Panc1 (cell line): ENCODE measurements around the gene RAB21. TPM values are rescaled to one million over a fixed set of nuclear protein-coding genes. Genes with fewer than 3 reads are reported as not detected.

Experiments
- ATAC-seq: fragments of 200-7000 bp; cut with Tn5 transposase; 2 replicates; pipeline ENCODE4 v1.9.1; 2020; ENCODE audit warnings: mild to moderate bottlenecking, moderate library complexity
- BruUV-seq: library from RNA; stranded (reverse); fragments of 400-500 nt; replicated peaks from 2 replicates; lab custom pipeline; 2021; lab: Mats Ljungman, UMichigan
- CTCF ChIA-PET: fragments of 300-600 bp; sonication (Branson Sonifier 250); formaldehyde crosslinking; loops from one replicate; lab custom pipeline; 2022; ENCODE audit warnings: antibody characterized with exemption; lab: Charles Lee
- POLR2A ChIA-PET: fragments of 300-600 bp; sonication (Branson Sonifier 250); formaldehyde crosslinking; loops from one replicate; lab custom pipeline; 2022; ENCODE audit warnings: antibody characterized with exemption; lab: Charles Lee
- DNase-seq: peaks from one replicate; pipeline ENCODE4 v3.0.0-alpha.2; 2010; ENCODE audit warnings: low read depth, low spot score
- H3K27ac ChIP-seq: 2 replicates; pipeline ENCODE4 v1.5.1; 2011; ENCODE audit warnings: mild to moderate bottlenecking, low read length, inconsistent platforms
- H3K27me3 ChIP-seq: fragments of 200-500 bp; sonication (Bioruptor generic); 2 replicates; pipeline ENCODE4 v1.6.0; 2014; ENCODE audit warnings: low read length, inconsistent platforms; ENCODE audit not compliant: control insufficient read depth, insufficient read depth
- H3K36me3 ChIP-seq: fragments of 200-500 bp; sonication (Bioruptor generic); 2 replicates; pipeline ENCODE4 v1.5.1; 2014; ENCODE audit warnings: inconsistent platforms, mild to moderate bottlenecking, low read length, moderate library complexity; ENCODE audit not compliant: control insufficient read depth, insufficient read depth
- H3K4me1 ChIP-seq: 2 replicates; pipeline ENCODE4 v1.5.1; 2011; ENCODE audit warnings: inconsistent platforms, mild to moderate bottlenecking, low read length, moderate library complexity; ENCODE audit not compliant: control insufficient read depth, insufficient read depth
- H3K4me3 ChIP-seq, 2 experiments: 2 replicates each; pipeline ENCODE4 v1.5.1; 2011 to 2012; ENCODE audit warnings: low read depth in 2 of 2, low read length in 2 of 2, mild to moderate bottlenecking in 2 of 2, inconsistent platforms in 1 of 2, moderate library complexity in 1 of 2
- H3K9me3 ChIP-seq: fragments of 200-500 bp; sonication (Bioruptor generic); 2 replicates; pipeline ENCODE4 v1.5.1; 2014; ENCODE audit warnings: low read depth, mild to moderate bottlenecking, inconsistent platforms, low read length, moderate library complexity; ENCODE audit not compliant: control insufficient read depth, insufficient read depth
- POLR2AphosphoS5 ChIP-seq: IDR thresholded peaks from 2 replicates; pipeline ENCODE4 v1.6.1; 2012; ENCODE audit warnings: mild to moderate bottlenecking, low read depth, low read length, moderate library complexity
- SIN3A ChIP-seq: IDR thresholded peaks from 2 replicates; pipeline ENCODE4 v1.6.1; 2012; ENCODE audit warnings: low read depth, mild to moderate bottlenecking, low read length, moderate library complexity, borderline replicate concordance; ENCODE audit not compliant: insufficient read depth
- TCF7L2 ChIP-seq: IDR thresholded peaks from 2 replicates; pipeline ENCODE4 v1.6.1; 2011; ENCODE audit warnings: mild to moderate bottlenecking, low read depth, low read length, inconsistent platforms
- in situ Hi-C: cut with HindIII; loops from 2 replicates; pipeline ENCODE4 v1.10.0; 2016; ENCODE audit warnings: low sequenced_read_pairs, low pct_unique_long_range_greater_than_20kb
- intact Hi-C: fragments of 100-400 bp; cut with micrococcal nuclease; formaldehyde crosslinking; loops from one replicate; pipeline ENCODE4 v1.10.0; 2022; ENCODE audit not compliant: unreplicated experiment
- total RNA-seq: library from RNA; stranded (reverse); gene quantifications from one replicate; pipeline ENCODE4 v1.2.1, GENCODE V29; 2021; ENCODE audit not compliant: unreplicated experiment
- TF ChIP-seq, protein P1 (sequence below), 2 experiments: IDR thresholded peaks; 2 replicates each; pipeline ENCODE4 v1.6.1; 2011 to 2012; ENCODE audit warnings: low read depth in 2 of 2, control low read depth in 1 of 2, low read length in 1 of 2, mild to moderate bottlenecking in 1 of 2, moderate library complexity in 1 of 2; ENCODE audit not compliant: insufficient read depth in 1 of 2
- TF ChIP-seq, protein P2 (sequence below): fragments of 450-650 bp; IDR thresholded peaks from 2 replicates; pipeline ENCODE4 v1.5.1; 2017; ENCODE audit warnings: mild to moderate bottlenecking

RAB21 gene
- total RNA-seq, 1 experiment from 2014 or later: 57.2 TPM

GRCh38 chr12:71828813-71829212 is 74.2 kb downstream of the RAB21 start:
- BruUV-seq: no TSS peak
- in situ Hi-C loops: no loop called here

GRCh38 chr12:71837356-71837755 is 82.7 kb downstream of the RAB21 start:
- POLR2A ChIA-PET: no interaction called here
- intact Hi-C loops: no loop called here
- DNase-seq (no peak), ATAC-seq (no peak)
- Histone ChIP-seq H3K4me1 (peaks cover 18% of the 10 kb centered on the region), H3K27me3 (no peaks in the 10 kb centered on the region), H3K4me3 (no peak overlapping the region), H3K36me3 (no peaks in the 10 kb centered on the region; the same call in 1 of the 2 replicates), H3K27ac (no peak overlapping the region), H3K9me3 (no peaks in the 10 kb centered on the region)
- in situ Hi-C loops: no loop called here
- TF ChIP-seq, protein P1, sequence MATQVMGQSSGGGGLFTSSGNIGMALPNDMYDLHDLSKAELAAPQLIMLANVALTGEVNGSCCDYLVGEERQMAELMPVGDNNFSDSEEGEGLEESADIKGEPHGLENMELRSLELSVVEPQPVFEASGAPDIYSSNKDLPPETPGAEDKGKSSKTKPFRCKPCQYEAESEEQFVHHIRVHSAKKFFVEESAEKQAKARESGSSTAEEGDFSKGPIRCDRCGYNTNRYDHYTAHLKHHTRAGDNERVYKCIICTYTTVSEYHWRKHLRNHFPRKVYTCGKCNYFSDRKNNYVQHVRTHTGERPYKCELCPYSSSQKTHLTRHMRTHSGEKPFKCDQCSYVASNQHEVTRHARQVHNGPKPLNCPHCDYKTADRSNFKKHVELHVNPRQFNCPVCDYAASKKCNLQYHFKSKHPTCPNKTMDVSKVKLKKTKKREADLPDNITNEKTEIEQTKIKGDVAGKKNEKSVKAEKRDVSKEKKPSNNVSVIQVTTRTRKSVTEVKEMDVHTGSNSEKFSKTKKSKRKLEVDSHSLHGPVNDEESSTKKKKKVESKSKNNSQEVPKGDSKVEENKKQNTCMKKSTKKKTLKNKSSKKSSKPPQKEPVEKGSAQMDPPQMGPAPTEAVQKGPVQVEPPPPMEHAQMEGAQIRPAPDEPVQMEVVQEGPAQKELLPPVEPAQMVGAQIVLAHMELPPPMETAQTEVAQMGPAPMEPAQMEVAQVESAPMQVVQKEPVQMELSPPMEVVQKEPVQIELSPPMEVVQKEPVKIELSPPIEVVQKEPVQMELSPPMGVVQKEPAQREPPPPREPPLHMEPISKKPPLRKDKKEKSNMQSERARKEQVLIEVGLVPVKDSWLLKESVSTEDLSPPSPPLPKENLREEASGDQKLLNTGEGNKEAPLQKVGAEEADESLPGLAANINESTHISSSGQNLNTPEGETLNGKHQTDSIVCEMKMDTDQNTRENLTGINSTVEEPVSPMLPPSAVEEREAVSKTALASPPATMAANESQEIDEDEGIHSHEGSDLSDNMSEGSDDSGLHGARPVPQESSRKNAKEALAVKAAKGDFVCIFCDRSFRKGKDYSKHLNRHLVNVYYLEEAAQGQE (IDR thresholded peaks at IDR 0.05; ENCODE audit: insufficient read depth in 1 of 2, low read depth in 2 of 2, low read length in 1 of 2): no peak
- TF ChIP-seq, protein P2, sequence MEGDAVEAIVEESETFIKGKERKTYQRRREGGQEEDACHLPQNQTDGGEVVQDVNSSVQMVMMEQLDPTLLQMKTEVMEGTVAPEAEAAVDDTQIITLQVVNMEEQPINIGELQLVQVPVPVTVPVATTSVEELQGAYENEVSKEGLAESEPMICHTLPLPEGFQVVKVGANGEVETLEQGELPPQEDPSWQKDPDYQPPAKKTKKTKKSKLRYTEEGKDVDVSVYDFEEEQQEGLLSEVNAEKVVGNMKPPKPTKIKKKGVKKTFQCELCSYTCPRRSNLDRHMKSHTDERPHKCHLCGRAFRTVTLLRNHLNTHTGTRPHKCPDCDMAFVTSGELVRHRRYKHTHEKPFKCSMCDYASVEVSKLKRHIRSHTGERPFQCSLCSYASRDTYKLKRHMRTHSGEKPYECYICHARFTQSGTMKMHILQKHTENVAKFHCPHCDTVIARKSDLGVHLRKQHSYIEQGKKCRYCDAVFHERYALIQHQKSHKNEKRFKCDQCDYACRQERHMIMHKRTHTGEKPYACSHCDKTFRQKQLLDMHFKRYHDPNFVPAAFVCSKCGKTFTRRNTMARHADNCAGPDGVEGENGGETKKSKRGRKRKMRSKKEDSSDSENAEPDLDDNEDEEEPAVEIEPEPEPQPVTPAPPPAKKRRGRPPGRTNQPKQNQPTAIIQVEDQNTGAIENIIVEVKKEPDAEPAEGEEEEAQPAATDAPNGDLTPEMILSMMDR: no peak
- TF ChIP-seq TCF7L2: no peak
- TF ChIP-seq SIN3A: no peak
- no peak for TF ChIP-seq POLR2AphosphoS5
- CTCF ChIA-PET: no interaction called here
- no TSS peak for BruUV-seq

More at GRCh38 chr12:71828813-71829212, 74.2 kb downstream of the RAB21 start:
- no peak overlapping the region for H3K4me3 ChIP-seq
- ATAC-seq: no peak
- H3K36me3 ChIP-seq: no peaks in the 10 kb centered on the region
- intact Hi-C loops: no loop called here
- ChIA-PET CTCF (no interaction called here), POLR2A (no interaction called here)
- DNase-seq: no peak
- no peak overlapping the region for H3K27ac ChIP-seq
- no peaks in the 10 kb centered on the region for H3K4me1 ChIP-seq
- TF ChIP-seq POLR2AphosphoS5 (no peak), SIN3A (no peak), TCF7L2 (no peak)
- TF ChIP-seq, protein P2: no peak
- TF ChIP-seq, protein P1 (IDR thresholded peaks at IDR 0.05; ENCODE audit: insufficient read depth in 1 of 2, low read depth in 2 of 2, low read length in 1 of 2): no peak
- H3K9me3 ChIP-seq: no peaks in the 10 kb centered on the region
- H3K27me3 ChIP-seq: no peaks in the 10 kb centered on the region; the same call in 1 of the 2 replicates
